ENCODE results near the gene TSPAN11. TPM values are rescaled to one million over a fixed set of nuclear protein-coding genes. Genes with fewer than 3 reads are reported as not detected.

TSPAN11 gene
- total RNA-seq, 1 experiment from 2014 or later = 4.6 TPM

GRCh38 chr12:31020385-31021166, 94.0 kb downstream of the TSPAN11 start:
- TF ChIP-seq HMGA2 (CRISPR knock-in tag; IDR thresholded peaks at IDR 0.05) (no peak), NR3C1 (CRISPR knock-in tag; conservative IDR thresholded peaks at IDR 0.05; ENCODE audit: low read depth) (no peak), ZNF423 (CRISPR knock-in tag; IDR thresholded peaks at IDR 0.05) (no peak), MXD4 (CRISPR knock-in tag; IDR thresholded peaks at IDR 0.05; ENCODE audit: borderline replicate concordance) (no peak), ATF6 (CRISPR knock-in tag; IDR thresholded peaks at IDR 0.05) (no peak), KAT7 (CRISPR knock-in tag; IDR thresholded peaks at IDR 0.05; ENCODE audit: borderline replicate concordance) (no peak), RELA (CRISPR knock-in tag; IDR thresholded peaks at IDR 0.05; ENCODE audit: borderline replicate concordance) (no peak), ZNF425 (CRISPR knock-in tag; conservative IDR thresholded peaks at IDR 0.05) (no peak), ESRRA (CRISPR knock-in tag; IDR thresholded peaks at IDR 0.05; ENCODE audit: borderline replicate concordance) (no peak)
- Mint-ChIP-seq H3K36me3 (peaks cover 15% of the 10 kb centered on the region), H3K4me3 (no peak overlapping the region), H3K27ac (no peak overlapping the region), H3K27me3 (ENCODE audit: low read depth) (no peaks in the 10 kb centered on the region; the same call in 1 of the 2 replicates), H3K9me3 (peaks cover 23% of the 10 kb centered on the region), H3K4me1 (peaks cover 38% of the 10 kb centered on the region)
- DNase-seq (ENCODE audit: low spot score) (no peak), ATAC-seq (no peak)
- ChIA-PET CTCF (no interaction called here), POLR2A (no interaction called here)

- Mint-ChIP-seq H3K27me3 (ENCODE audit: low read depth) (no peaks in the 10 kb centered on the region; the same call in 1 of the 2 replicates), H3K36me3 (peaks cover 20% of the 10 kb centered on the region), H3K27ac (no peak overlapping the region), H3K4me3 (no peak overlapping the region), H3K4me1 (peaks cover 32% of the 10 kb centered on the region), H3K9me3 (peaks cover 29% of the 10 kb centered on the region)
- ATAC-seq (no peak), DNase-seq (ENCODE audit: low spot score) (no peak)
- CTCF ChIA-PET = interaction anchor here (1.6 to 2.0 kb wide), 2 partner anchors 14 to 35 kb away, joined by 5 to 8 read pairs; no protein-coding TSS in a partner anchor
- POLR2A ChIA-PET = no interaction called here
- no peak for TF ChIP-seq GRHL2 (CRISPR knock-in tag; IDR thresholded peaks at IDR 0.05; ENCODE audit: insufficient replicate concordance, severe bottlenecking)
- no peak for TF ChIP-seq PREB (CRISPR knock-in tag; IDR thresholded peaks at IDR 0.05; ENCODE audit: borderline replicate concordance)
- TF ChIP-seq GABPB1 (CRISPR knock-in tag; IDR thresholded peaks at IDR 0.05) = no peak
- TF ChIP-seq ELF4 (CRISPR knock-in tag; IDR thresholded peaks at IDR 0.05; ENCODE audit: low read depth) = no peak
- TF ChIP-seq ZNF219 (CRISPR knock-in tag; IDR thresholded peaks at IDR 0.05; ENCODE audit: borderline replicate concordance) = no peak
- no peak for TF ChIP-seq SOX15 (CRISPR knock-in tag; IDR thresholded peaks at IDR 0.05)
- TF ChIP-seq FOXP1 (CRISPR knock-in tag; IDR thresholded peaks at IDR 0.05; ENCODE audit: borderline replicate concordance) = no peak
- no peak for TF ChIP-seq HMGXB4 (CRISPR knock-in tag; IDR thresholded peaks at IDR 0.05)
- TF ChIP-seq FOXK1 (CRISPR knock-in tag; IDR thresholded peaks at IDR 0.05) = no peak
- TF ChIP-seq NFATC4 (CRISPR knock-in tag; IDR thresholded peaks at IDR 0.05) = no peak
- no peak for TF ChIP-seq CREM (CRISPR knock-in tag; IDR thresholded peaks at IDR 0.05)
- TF ChIP-seq NR3C1 (CRISPR knock-in tag; conservative IDR thresholded peaks at IDR 0.05; ENCODE audit: low read depth) = no peak
- no peak for TF ChIP-seq OVOL2 (CRISPR knock-in tag; IDR thresholded peaks at IDR 0.05; ENCODE audit: borderline replicate concordance)
- no peak for TF ChIP-seq ZNF396 (CRISPR knock-in tag; IDR thresholded peaks at IDR 0.05; ENCODE audit: borderline replicate concordance)
- no peak for TF ChIP-seq FOXJ3 (CRISPR knock-in tag; IDR thresholded peaks at IDR 0.05; ENCODE audit: borderline replicate concordance)
- TF ChIP-seq E2F5 (CRISPR knock-in tag; IDR thresholded peaks at IDR 0.05) = no peak
Measured at GRCh38 chr12:31021181-31021580, 94.6 kb downstream of the TSPAN11 start.
